Lung (tissue), 12 donors: ENCODE results near the gene CLIC4. TPM values are rescaled to one million over a fixed set of nuclear protein-coding genes. Genes with fewer than 3 reads are reported as not detected.
A peak's percentile ranks its signal among the peaks of the same experiment; 100 is the strongest.

Experiments used
- ATAC-seq: fragments of 200-7000 bp; cut with Tn5 transposase; one replicate; pipeline ENCODE4 v1.9.1; 2020; ENCODE audit warnings: moderate number of reproducible peaks; ENCODE audit not compliant: insufficient read depth, low FRiP score
- DNase-seq, 3 donors: peaks; one replicate each; pipeline ENCODE4 v3.0.0-alpha.2; 2013 to 2017
- H3K27ac ChIP-seq, 2 donors: one replicate each; pipeline ENCODE4 v1.5.1; 2013; ENCODE audit warnings: mild to moderate bottlenecking in 2 of 2, moderate library complexity in 2 of 2, control low read depth in 1 of 2, inconsistent platforms in 1 of 2, low read depth in 1 of 2, low read length in 1 of 2
- H3K27me3 ChIP-seq, 3 donors: one replicate each; pipeline ENCODE4 v1.5.1; 2013; ENCODE audit warnings: low read length in 2 of 3; ENCODE audit not compliant: control insufficient read depth in 3 of 3, insufficient read depth in 3 of 3
- H3K36me3 ChIP-seq, 4 donors: one replicate each; pipeline ENCODE4 v1.5.1; 2013; ENCODE audit warnings: low read length in 4 of 4, mild to moderate bottlenecking in 1 of 4, moderate library complexity in 1 of 4; ENCODE audit not compliant: control insufficient read depth in 4 of 4, insufficient read depth in 4 of 4
- H3K4me1 ChIP-seq, 5 donors: one replicate each; pipeline ENCODE4 v1.5.1; 2013; ENCODE audit warnings: low read length in 5 of 5, mild to moderate bottlenecking in 2 of 5, moderate library complexity in 1 of 5; ENCODE audit not compliant: control insufficient read depth in 5 of 5, insufficient read depth in 5 of 5
- H3K4me3 ChIP-seq: one replicate; pipeline ENCODE4 v1.5.1; 2013; ENCODE audit warnings: mild to moderate bottlenecking, control low read depth, moderate library complexity
- H3K9ac ChIP-seq, 2 donors: one replicate each; pipeline ENCODE4 v1.5.1; 2013; ENCODE audit warnings: low read length in 2 of 2, control low read depth in 1 of 2; ENCODE audit not compliant: insufficient read depth in 1 of 2
- H3K9me3 ChIP-seq, 4 donors: one replicate each; pipeline ENCODE4 v1.5.1; 2013; ENCODE audit warnings: low read length in 3 of 4, mild to moderate bottlenecking in 1 of 4, moderate library complexity in 1 of 4; ENCODE audit not compliant: control insufficient read depth in 4 of 4, insufficient read depth in 3 of 4
- CTCF ChIP-seq: IDR thresholded peaks from 2 replicates; pipeline ENCODE4 v1.5.1; 2012; ENCODE audit warnings: mild to moderate bottlenecking; ENCODE audit errors: control extremely low read depth, extremely low read depth
- whole genome bisulfite sequencing, 2 donors: extraction: QIAGEN DNeasy Blood & Tissue Kit; methylation state at CpG; one replicate each; pipeline ENCODE4 v1.1.7; 2013; 5-methylcytosine and 5-hydroxymethylcytosine counted together
- polyA plus RNA-seq, 2 donors: library from polyadenylated mRNA; stranded (reverse); fragments of 200-250 nt; gene quantifications; one replicate each; pipeline ENCODE4 v1.2.1, GENCODE V29; 2013
- total RNA-seq, 2 donors: library from RNA; depleted of rRNA in 1 of 2; stranded (reverse); fragments of >200 nt in 1 of 2; gene quantifications; one replicate each; pipeline ENCODE4 v1.2.1, GENCODE V29; 2014 to 2021
- donor health status: control.
- donor health status: control.
- donor health status: Bipolar disorder and iron deficiency.
- donor health status: healthy.
- donor health status: DM: yes; HTN: yes; CAD: no.

The CLIC4 gene
- total and polyA plus RNA-seq, 4 donors: 52.0 to 236 (median 166) TPM

- TF ChIP-seq CTCF: no peak
- no peaks in the 10 kb centered on the region for H3K36me3 ChIP-seq
- ATAC-seq: no peak
- WGBS, 2 donors: 58 to 75% methylated on average over 13 of the region's 13 CpGs
- no peaks in the 10 kb centered on the region for H3K9me3 ChIP-seq
- H3K4me3 ChIP-seq: no peak overlapping the region
- no peaks in the 10 kb centered on the region for H3K27me3 ChIP-seq
- H3K4me1 ChIP-seq: peaks cover 0 to 32% (median 20%) of the 10 kb centered on the region in 5 donors
- peak; percentile 61 to 73 (median 67) for DNase-seq
- H3K27ac ChIP-seq: peak overlapping the region; percentile 36 to 81
- H3K9ac ChIP-seq: no peak overlapping the region
Measured at GRCh38 chr1:24724345-24725208, 20.7 kb upstream of the CLIC4 start.

GRCh38 chr1:24725209-24725651, 20.0 kb upstream of the CLIC4 start:
- Histone ChIP-seq H3K4me1 (peaks cover 0 to 32% (median 20%) of the 10 kb centered on the region in 5 donors), H3K36me3 (no peaks in the 10 kb centered on the region), H3K27me3 (no peaks in the 10 kb centered on the region), H3K4me3 (no peak overlapping the region), H3K9ac (no peak overlapping the region), H3K27ac (peak overlapping the region in 1 of 2 donors; percentile 81), H3K9me3 (no peaks in the 10 kb centered on the region)
- peak; percentile 41 to 62 (median 45) for DNase-seq
- WGBS, 2 donors: 43 to 61% methylated on average over 5 of the region's 5 CpGs
- TF ChIP-seq CTCF: no peak
- ATAC-seq: no peak

- no peak overlapping the region for H3K9ac ChIP-seq
- ATAC-seq (no peak), DNase-seq (no peak)
- H3K27me3 ChIP-seq: no peaks in the 10 kb centered on the region
- no peak for TF ChIP-seq CTCF
- WGBS, 2 donors: 81 to 90% methylated on average over 4 of the region's 4 CpGs
- H3K4me1 ChIP-seq: peaks cover 0 to 41% (median 27%) of the 10 kb centered on the region in 5 donors
- no peaks in the 10 kb centered on the region for H3K36me3 ChIP-seq
- peak overlapping the region in 1 of 2 donors; percentile 50 for H3K27ac ChIP-seq
- H3K4me3 ChIP-seq: no peak overlapping the region
- no peaks in the 10 kb centered on the region for H3K9me3 ChIP-seq
Measured at GRCh38 chr1:24726741-24727140, 18.5 kb upstream of the CLIC4 start.
